ENCODE data around the gene CRACR2B. TPM values are rescaled to one million over a fixed set of nuclear protein-coding genes. Genes with fewer than 3 reads are reported as not detected.

The CRACR2B gene
- total RNA-seq, 1 experiment from 2014 or later = 17.5 TPM

GRCh38 chr11:794013-794765 lies 33.5 kb upstream of the CRACR2B start:
- H3K27ac ChIP-seq = no peak overlapping the region
- CTCF ChIA-PET = no interaction called here
- BruUV-seq (replicated peaks) = no TSS peak
- H3K36me3 ChIP-seq (ENCODE audit: low read depth) = no peaks in the 10 kb centered on the region
- H2AFZ ChIP-seq = no peak overlapping the region
- no peak overlapping the region for H3K4me3 ChIP-seq
- H3K79me2 ChIP-seq (ENCODE audit: low read depth) = no peaks in the 10 kb centered on the region
- H3F3A ChIP-seq (ENCODE audit: insufficient read depth, low read depth) = peaks cover 7% of the 10 kb centered on the region; the same call in 1 of the 2 replicates
- no peaks in the 10 kb centered on the region for H3K9me2 ChIP-seq (ENCODE audit: insufficient read depth)
- no peaks in the 10 kb centered on the region for H4K20me1 ChIP-seq (ENCODE audit: insufficient read depth)
- intact Hi-C loops (cut with micrococcal nuclease; ENCODE audit: unreplicated experiment) = no loop called here
- no peak overlapping the region for H3K4me2 ChIP-seq
- H3K9me3 ChIP-seq (ENCODE audit: insufficient read depth, low read depth) = no peaks in the 10 kb centered on the region
- peaks cover 8% of the 10 kb centered on the region for H3K4me1 ChIP-seq (replicated peaks; ENCODE audit: insufficient read depth)
- POLR2A ChIA-PET (ENCODE audit: unreplicated experiment) = interaction anchor here (0.9 kb wide), 1 partner anchor 10 kb away, joined by 3 read pairs; no protein-coding TSS in a partner anchor
- H3K27me3 ChIP-seq (ENCODE audit: insufficient read depth, low read depth) = no peaks in the 10 kb centered on the region
- TF ChIP-seq CTCF (conservative IDR thresholded peaks at IDR 0.05) (no peak), EZH2 (IDR thresholded peaks at IDR 0.05; ENCODE audit: low read depth) (no peak)
- DNase-seq = no peak

GRCh38 chr11:794766-795633 lies 32.7 kb upstream of the CRACR2B start:
- no peak overlapping the region for H2AFZ ChIP-seq
- H3K4me3 ChIP-seq = peak overlapping the region; percentile 80; the same call in 1 of the 2 replicates
- TF ChIP-seq EZH2 (IDR thresholded peaks at IDR 0.05; ENCODE audit: low read depth) (no peak), CTCF (conservative IDR thresholded peaks at IDR 0.05) (no peak)
- no peaks in the 10 kb centered on the region for H3K36me3 ChIP-seq (ENCODE audit: low read depth)
- H3K9me2 ChIP-seq (ENCODE audit: insufficient read depth) = no peaks in the 10 kb centered on the region
- no peak overlapping the region for H3K27ac ChIP-seq
- peaks cover 8% of the 10 kb centered on the region for H3K4me1 ChIP-seq (replicated peaks; ENCODE audit: insufficient read depth)
- intact Hi-C loops (cut with micrococcal nuclease; ENCODE audit: unreplicated experiment) = loop anchor here (5.0 kb wide), 1 partner anchor 48 kb away; the partner anchor contains the start of gene TALDO1
- no TSS peak for BruUV-seq (replicated peaks)
- no peaks in the 10 kb centered on the region for H4K20me1 ChIP-seq (ENCODE audit: insufficient read depth)
- H3K79me2 ChIP-seq (ENCODE audit: low read depth) = no peaks in the 10 kb centered on the region
- POLR2A ChIA-PET (ENCODE audit: unreplicated experiment) = interaction anchor here (0.8 to 1.2 kb wide), 2 partner anchors 18 to 24 kb away, joined by 7 read pairs; partner anchors contain the start of genes GATD1 and PNPLA2
- DNase-seq = peak in 1 of 2 experiments; percentile 35
- peaks cover 7% of the 10 kb centered on the region; the same call in 1 of the 2 replicates for H3F3A ChIP-seq (ENCODE audit: insufficient read depth, low read depth)
- no peaks in the 10 kb centered on the region for H3K27me3 ChIP-seq (ENCODE audit: insufficient read depth, low read depth)
- CTCF ChIA-PET = no interaction called here
- H3K4me2 ChIP-seq = peak overlapping the region; percentile 75
- H3K9me3 ChIP-seq (ENCODE audit: insufficient read depth, low read depth) = no peaks in the 10 kb centered on the region
